ENCODE results near the gene KRT38.

Gene KRT38

GRCh38 chr17:41440531-41441033 lies at the start of gene KRT38:
KRT38 (minus strand) TSS chr17:41440983; CDS start chr17:41440921, 62 bp downstream.
- no peak for DNase-seq (ENCODE audit: low read depth)

- DNase-seq (ENCODE audit: low read depth): no peak
Measured at GRCh38 chr17:41489531-41489930, 48.7 kb upstream of the KRT38 start, which contains the start of gene KRT36. KRT36 (minus strand) TSS chr17:41489910; CDS start chr17:41489864, 46 bp downstream.

- peak; percentile 3 for DNase-seq (ENCODE audit: low read depth)
Measured at GRCh38 chr17:41486809-41487530, 46.2 kb upstream of the KRT38 start.

- DNase-seq (ENCODE audit: low read depth): no peak
Measured at GRCh38 chr17:41486316-41486715, 45.5 kb upstream of the KRT38 start.

- no peak for DNase-seq (ENCODE audit: low read depth)
Measured at GRCh38 chr17:41484920-41485904, 44.4 kb upstream of the KRT38 start.

GRCh38 chr17:41483991-41484826 lies 43.4 kb upstream of the KRT38 start:
- no peak for DNase-seq (ENCODE audit: low read depth)

- no peak for DNase-seq (ENCODE audit: low read depth)
Measured at GRCh38 chr17:41483531-41483930, 42.7 kb upstream of the KRT38 start.

GRCh38 chr17:41481036-41481435 lies 40.3 kb upstream of the KRT38 start, which contains the start of gene KRT35:
KRT35 (minus strand) TSS chr17:41481151; CDS start chr17:41481097, 54 bp downstream.
- no peak for DNase-seq (ENCODE audit: low read depth)

GRCh38 chr17:41480581-41480980 lies 39.8 kb upstream of the KRT38 start:
- DNase-seq (ENCODE audit: low read depth): no peak

- no peak for DNase-seq (ENCODE audit: low read depth)
Measured at GRCh38 chr17:41480136-41480535, 39.4 kb upstream of the KRT38 start.

- no peak for DNase-seq (ENCODE audit: low read depth)
Measured at GRCh38 chr17:41478237-41478636, 37.5 kb upstream of the KRT38 start.

- no peak for DNase-seq (ENCODE audit: low read depth)
Measured at GRCh38 chr17:41476866-41477815, 36.4 kb upstream of the KRT38 start.

- no peak for DNase-seq (ENCODE audit: low read depth)
Measured at GRCh38 chr17:41475421-41475820, 34.6 kb upstream of the KRT38 start.

GRCh38 chr17:41474863-41475262 lies 34.1 kb upstream of the KRT38 start:
- no peak for DNase-seq (ENCODE audit: low read depth)

- no peak for DNase-seq (ENCODE audit: low read depth)
Measured at GRCh38 chr17:41468346-41468745, 27.6 kb upstream of the KRT38 start.

GRCh38 chr17:41467561-41467960 lies 26.8 kb upstream of the KRT38 start:
- no peak for DNase-seq (ENCODE audit: low read depth)

GRCh38 chr17:41466988-41467387 lies 26.2 kb upstream of the KRT38 start, which contains the start of gene KRT32:
KRT32 (minus strand) TSS chr17:41467386; CDS start chr17:41467325, 61 bp downstream.
- DNase-seq (ENCODE audit: low read depth): no peak

- no peak for DNase-seq (ENCODE audit: low read depth)
Measured at GRCh38 chr17:41464682-41465081, 23.9 kb upstream of the KRT38 start.

- no peak for DNase-seq (ENCODE audit: low read depth)
Measured at GRCh38 chr17:41464173-41464572, 23.4 kb upstream of the KRT38 start.

GRCh38 chr17:41463746-41464145 lies 23.0 kb upstream of the KRT38 start:
- no peak for DNase-seq (ENCODE audit: low read depth)
